ENCODE data around the gene MAP2K6.
A peak's percentile ranks its signal among the peaks of the same experiment; 100 is the strongest.

The MAP2K6 gene

GRCh38 chr17:69388822-69389442, 25.6 kb upstream of the MAP2K6 start:
- H3K79me2 ChIP-seq (ENCODE audit: insufficient read depth, low read depth), result no peaks in the 10 kb centered on the region
- peaks cover 23% of the 10 kb centered on the region for H3K4me1 ChIP-seq (ENCODE audit: low read depth, poor library complexity, severe bottlenecking)
- H3K27ac ChIP-seq, result no peak overlapping the region; the same call in 1 of the 2 replicates
- no peak overlapping the region for H2AFZ ChIP-seq (ENCODE audit: low read depth)
- no peaks in the 10 kb centered on the region for H4K20me1 ChIP-seq (ENCODE audit: insufficient read depth)
- no peaks in the 10 kb centered on the region for H3K27me3 ChIP-seq (ENCODE audit: insufficient read depth, low read depth)
- no peaks in the 10 kb centered on the region for H3K36me3 ChIP-seq (ENCODE audit: insufficient read depth)
- no peak for TF ChIP-seq CTCF (conservative IDR thresholded peaks at IDR 0.05; ENCODE audit: low read depth, low read length)
- no peak overlapping the region for H3K9ac ChIP-seq
- H3K4me3 ChIP-seq (IDR thresholded peaks at IDR 0.05; ENCODE audit: insufficient read depth, low read depth, low read length), result no peak overlapping the region
- H3K4me2 ChIP-seq, result peak overlapping the region; percentile 57

GRCh38 chr17:69390795-69391501, 23.5 kb upstream of the MAP2K6 start:
- Histone ChIP-seq H3K4me3 (IDR thresholded peaks at IDR 0.05; ENCODE audit: insufficient read depth, low read depth, low read length) (no peak overlapping the region), H3K4me2 (no peak overlapping the region)

DNA sequence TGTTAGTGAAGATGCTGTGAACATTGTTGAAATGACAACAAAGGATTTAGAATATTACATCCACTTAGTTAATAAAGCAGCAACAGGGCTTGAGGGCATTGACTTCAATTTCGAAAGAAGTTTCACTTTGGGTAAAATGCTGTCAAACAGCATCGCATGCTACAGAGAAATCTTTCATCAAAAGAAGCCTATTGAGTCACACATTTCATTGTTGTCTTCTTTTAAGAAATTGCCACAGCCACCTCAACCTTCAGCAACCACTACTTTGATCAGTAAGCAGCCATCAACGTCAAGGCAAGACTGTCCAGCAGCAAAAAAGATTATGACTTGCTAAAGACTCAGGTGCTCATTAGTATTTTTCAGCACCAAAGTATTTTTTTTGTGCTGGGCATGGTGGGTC, 13.2 kb upstream of the MAP2K6 start:
- H3K79me2 ChIP-seq (ENCODE audit: insufficient read depth, low read depth), result no peaks in the 10 kb centered on the region
- no peak overlapping the region for H3K27ac ChIP-seq
- H3K4me1 ChIP-seq (ENCODE audit: low read depth, poor library complexity, severe bottlenecking), result no peaks in the 10 kb centered on the region
- no peak overlapping the region for H3K9ac ChIP-seq
- no peak overlapping the region for H2AFZ ChIP-seq (ENCODE audit: low read depth)
- H3K36me3 ChIP-seq (ENCODE audit: insufficient read depth), result no peaks in the 10 kb centered on the region
- no peak for TF ChIP-seq CTCF (conservative IDR thresholded peaks at IDR 0.05; ENCODE audit: low read depth, low read length)
- no peaks in the 10 kb centered on the region for H3K27me3 ChIP-seq (ENCODE audit: insufficient read depth, low read depth)
- no peaks in the 10 kb centered on the region for H4K20me1 ChIP-seq (ENCODE audit: insufficient read depth)
- no peak overlapping the region for H3K4me2 ChIP-seq
- no peak overlapping the region for H3K4me3 ChIP-seq (IDR thresholded peaks at IDR 0.05; ENCODE audit: insufficient read depth, low read depth, low read length)

More at GRCh38 chr17:69390795-69391501, 23.5 kb upstream of the MAP2K6 start:
- Histone ChIP-seq H3K9ac (no peak overlapping the region), H2AFZ (ENCODE audit: low read depth) (no peak overlapping the region), H3K36me3 (ENCODE audit: insufficient read depth) (no peaks in the 10 kb centered on the region), H3K27ac (no peak overlapping the region), H3K27me3 (ENCODE audit: insufficient read depth, low read depth) (no peaks in the 10 kb centered on the region), H3K4me1 (ENCODE audit: low read depth, poor library complexity, severe bottlenecking) (peaks cover 23% of the 10 kb centered on the region), H4K20me1 (ENCODE audit: insufficient read depth) (no peaks in the 10 kb centered on the region), H3K79me2 (ENCODE audit: insufficient read depth, low read depth) (no peaks in the 10 kb centered on the region)
- no peak for TF ChIP-seq CTCF (conservative IDR thresholded peaks at IDR 0.05; ENCODE audit: low read depth, low read length)

GRCh38 chr17:69402052-69402451, 12.4 kb upstream of the MAP2K6 start:
- Histone ChIP-seq H3K4me2 (no peak overlapping the region), H3K27me3 (ENCODE audit: insufficient read depth, low read depth) (no peaks in the 10 kb centered on the region), H3K36me3 (ENCODE audit: insufficient read depth) (no peaks in the 10 kb centered on the region), H3K4me1 (ENCODE audit: low read depth, poor library complexity, severe bottlenecking) (no peaks in the 10 kb centered on the region), H2AFZ (ENCODE audit: low read depth) (no peak overlapping the region), H3K27ac (no peak overlapping the region), H3K79me2 (ENCODE audit: insufficient read depth, low read depth) (no peaks in the 10 kb centered on the region), H4K20me1 (ENCODE audit: insufficient read depth) (no peaks in the 10 kb centered on the region), H3K9ac (no peak overlapping the region), H3K4me3 (IDR thresholded peaks at IDR 0.05; ENCODE audit: insufficient read depth, low read depth, low read length) (no peak overlapping the region)
- TF ChIP-seq CTCF (conservative IDR thresholded peaks at IDR 0.05; ENCODE audit: low read depth, low read length), result no peak
